Stimulated activated CD4-positive, alpha-beta T cell treated with anti-CD3 and anti-CD28 coated beads, Interleukin-12 subunit alpha, Interleukin-12 subunit beta, amount 100 ng/mL, for 24 hours (primary cell): ENCODE data around the gene MRPL58.
A peak's percentile ranks its signal among the peaks of the same experiment; 100 is the strongest.
"Not testable (repeated sequence)": the region's sequence is repeated elsewhere in the genome, so short reads cannot be mapped to it uniquely, and the experiment has no call there.

Experiments used
- DNase-seq, 2 experiments: peaks; one replicate each; pipeline ENCODE4 v3.0.0-alpha.2; 2020; ENCODE audit warnings: low read depth in 2 of 2

The MRPL58 gene

DNA sequence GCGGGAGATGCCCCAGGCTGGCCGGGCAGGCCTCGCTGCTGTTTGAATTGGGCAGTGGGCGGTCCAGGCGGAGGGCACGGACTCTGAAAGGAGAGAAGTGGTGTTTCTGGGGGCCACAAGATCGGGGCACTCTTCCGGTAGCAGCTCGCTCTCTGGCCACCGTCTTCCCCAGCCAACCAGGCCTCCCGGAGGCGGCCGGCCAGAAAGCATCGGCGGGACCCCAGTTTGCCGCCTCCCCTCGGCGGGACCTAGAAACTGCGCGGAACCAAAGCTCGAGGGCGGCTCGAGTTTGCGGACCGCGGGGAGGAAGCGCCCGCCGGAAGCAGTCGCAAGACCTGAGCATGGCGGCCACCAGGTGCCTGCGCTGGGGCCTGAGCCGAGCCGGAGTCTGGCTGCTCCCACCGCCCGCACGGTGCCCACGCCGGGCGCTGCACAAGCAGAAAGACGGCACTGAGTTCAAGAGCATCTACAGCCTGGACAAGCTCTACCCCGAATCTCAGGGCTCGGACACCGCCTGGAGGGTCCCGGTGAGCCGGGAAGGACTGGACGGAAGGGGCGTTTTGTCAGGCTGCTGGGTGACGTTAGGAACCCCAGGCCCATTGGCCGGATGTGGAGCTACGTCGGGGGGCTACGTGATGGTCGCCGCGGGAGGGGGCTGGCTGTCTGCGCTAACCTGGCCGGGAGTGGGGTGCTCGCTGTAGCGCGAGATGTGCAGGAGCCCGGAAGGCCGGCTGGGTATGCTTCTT lies at the start of gene MRPL58:
MRPL58 (plus strand) TSS at position 325 of the 746 bp plus-strand sequence; CDS start at position 342, 17 bp downstream.
- peak; percentile 65 to 73 for DNase-seq

DNA sequence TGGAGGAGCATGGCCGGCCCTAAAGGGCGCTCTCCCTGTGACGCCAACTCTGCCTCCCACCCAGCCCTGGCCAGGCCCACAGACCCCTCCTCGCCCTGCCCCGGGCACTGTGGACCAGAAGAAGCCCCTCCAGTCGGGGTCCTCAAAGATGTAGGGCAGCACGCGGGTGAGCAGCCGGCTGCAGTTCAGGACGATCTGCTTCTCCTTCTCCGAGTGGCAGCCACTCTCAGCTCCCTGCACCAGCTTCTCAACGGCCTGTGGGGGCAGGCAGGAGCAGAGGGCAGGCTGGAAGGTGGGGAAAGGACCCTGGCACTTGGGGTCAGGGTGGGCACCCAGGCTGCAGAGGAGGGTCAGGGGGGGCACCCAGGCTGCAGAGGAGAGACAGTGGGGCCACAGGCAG lies 48.8 kb upstream of the MRPL58 start:
- no peak for DNase-seq

DNA sequence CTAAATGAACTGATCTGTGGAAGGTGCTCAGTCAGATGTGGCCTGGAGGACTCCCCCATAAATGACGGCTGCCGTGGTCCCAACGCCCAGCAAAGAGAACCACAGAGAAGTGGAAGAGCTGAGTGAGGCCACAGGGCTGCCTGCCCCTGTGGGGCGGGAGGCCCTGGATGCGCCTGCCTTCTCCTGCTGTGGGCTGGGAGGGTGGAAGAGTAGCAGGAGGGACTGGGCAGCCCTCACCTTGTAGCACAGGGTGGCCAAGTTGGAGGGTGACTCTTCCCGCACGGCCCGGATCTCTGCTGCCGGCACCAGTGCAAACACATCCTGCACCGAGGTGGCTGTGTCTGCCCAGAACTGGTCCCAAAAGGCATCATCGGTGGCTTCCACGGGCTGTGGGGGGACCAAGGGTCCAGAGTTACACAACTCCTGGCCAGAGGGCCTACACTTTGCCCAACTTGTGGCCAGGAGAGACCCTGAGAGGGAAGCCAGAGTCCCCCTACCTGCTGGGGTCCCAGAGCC lies 48.2 kb upstream of the MRPL58 start:
- DNase-seq, result no peak

DNA sequence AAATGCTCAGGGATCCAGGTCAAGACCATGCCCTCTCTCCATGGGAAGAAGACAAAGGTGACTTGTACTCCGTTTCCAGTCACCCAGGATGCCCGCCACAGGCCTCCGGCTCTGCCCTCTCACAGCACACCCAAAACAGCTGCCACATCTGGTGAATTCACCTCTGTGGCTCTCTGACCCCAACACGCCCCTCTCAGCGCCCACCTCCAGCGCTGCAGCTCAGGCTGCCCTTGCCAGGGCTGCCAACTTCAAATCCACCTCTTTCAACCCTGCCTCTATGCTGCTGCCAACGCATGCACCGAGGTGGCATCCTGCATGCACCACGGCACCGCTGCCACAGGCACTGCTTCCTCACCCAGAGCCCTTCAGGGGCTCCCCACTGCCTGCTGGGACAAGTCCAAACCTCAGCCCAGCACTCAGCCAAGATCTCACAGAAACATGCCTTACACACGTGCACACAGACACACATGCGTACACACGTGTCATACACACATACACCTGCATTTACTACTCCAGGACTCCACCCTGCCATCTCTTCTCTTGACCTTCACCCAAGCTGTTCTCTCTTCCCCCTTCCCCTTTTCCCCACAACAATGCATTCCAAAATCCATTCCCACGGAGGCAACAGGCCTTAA lies 47.4 kb upstream of the MRPL58 start:
- DNase-seq, result no peak

DNA sequence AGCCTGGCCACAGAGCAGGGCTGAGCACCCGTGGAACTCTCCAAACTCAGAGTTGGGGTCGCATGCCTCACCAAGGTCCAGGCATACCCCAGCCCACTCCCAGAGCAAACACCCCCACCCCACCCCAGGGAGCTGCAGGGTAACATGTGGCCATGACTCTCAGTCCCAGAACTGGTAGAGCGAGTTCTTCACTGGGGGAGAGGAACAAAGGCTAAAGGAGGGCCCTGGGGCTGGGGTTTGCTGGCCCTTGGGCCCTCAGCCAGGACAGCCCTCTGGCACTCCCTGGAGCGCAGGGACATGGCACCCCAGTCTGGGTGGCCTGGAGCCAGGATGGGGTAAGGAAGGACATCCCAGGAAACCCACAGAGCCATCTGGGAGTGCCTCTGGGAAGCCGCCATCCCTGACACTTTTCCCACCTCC lies 44.1 kb upstream of the MRPL58 start:
- no peak for DNase-seq

DNA sequence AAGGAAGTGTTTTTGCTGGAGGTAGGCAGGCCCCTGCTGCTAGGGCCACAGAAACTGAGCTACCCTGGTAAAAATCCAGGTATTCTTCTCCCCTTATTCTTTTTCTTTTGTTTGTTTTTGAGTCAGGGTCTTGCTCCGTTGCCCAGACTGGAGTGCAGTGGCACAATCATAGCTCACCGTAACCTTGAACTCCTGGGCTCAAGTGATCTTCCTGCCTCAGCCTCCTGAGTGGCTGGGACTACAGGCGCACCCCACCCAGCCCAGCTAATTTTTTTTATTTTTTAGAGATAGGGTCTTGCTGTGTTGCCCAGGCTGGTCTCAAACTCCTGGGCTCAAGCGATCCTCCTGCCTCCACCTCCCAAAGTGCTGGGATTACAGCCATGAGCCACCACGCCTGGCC lies 43.0 kb upstream of the MRPL58 start:
- not testable (repeated sequence) for DNase-seq

DNA sequence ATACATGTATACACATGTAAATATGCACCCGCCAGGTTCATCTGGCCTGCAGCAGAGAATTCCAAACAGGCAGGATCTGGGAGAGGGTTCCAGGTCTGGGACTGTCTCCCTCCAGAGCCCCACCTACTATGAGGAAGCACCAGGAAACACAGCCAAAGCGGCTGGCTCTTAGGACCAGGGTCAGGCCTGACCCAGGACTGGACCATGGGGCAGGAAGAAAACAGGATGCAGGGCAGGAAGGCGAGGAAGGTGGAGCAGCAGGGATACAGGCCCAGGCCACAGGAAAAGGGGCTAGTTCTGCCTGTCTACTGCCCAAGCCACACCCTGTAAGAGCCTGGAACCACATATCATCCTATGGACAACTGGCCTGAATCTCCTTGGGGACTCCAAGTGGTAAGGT lies 42.1 kb upstream of the MRPL58 start:
- DNase-seq, result no peak

DNA sequence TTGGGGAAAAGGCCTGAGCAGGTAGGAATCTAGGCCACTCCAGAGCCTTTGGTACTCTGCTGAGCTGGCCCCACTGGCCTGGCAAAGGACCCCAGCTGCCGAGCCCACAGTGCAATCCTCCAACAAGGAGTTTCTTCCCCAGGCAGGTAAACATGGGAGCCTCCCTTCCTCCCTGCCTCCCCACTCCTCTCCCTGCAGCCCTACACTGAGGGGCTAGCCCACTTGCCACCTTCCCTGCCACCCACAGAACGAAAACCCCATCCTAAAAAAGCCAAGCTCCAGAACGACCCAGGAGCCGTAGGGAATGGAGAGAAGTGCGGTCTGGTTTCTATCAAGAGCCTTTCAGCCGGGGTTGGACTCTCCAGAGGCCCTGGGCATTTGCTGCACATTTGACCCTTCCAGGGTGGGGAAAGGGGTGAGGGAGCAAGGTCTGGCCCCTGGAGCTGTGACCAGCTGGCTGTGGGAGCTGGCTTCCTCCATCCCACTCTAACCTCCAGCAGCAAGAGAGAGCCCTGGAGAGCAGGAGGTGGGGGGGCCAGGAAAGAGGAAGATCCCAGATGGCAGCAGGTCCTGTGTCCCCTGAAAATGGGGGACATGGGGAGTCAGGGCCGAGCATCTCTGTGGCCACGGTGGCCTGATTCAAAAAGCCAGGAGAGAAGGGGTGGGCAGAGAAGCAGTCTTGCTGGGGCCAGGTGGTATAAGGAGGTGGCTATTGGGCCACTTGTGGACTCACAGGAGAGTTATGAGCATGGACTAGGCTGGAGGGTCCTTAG lies 41.2 kb upstream of the MRPL58 start:
- no peak for DNase-seq

DNA sequence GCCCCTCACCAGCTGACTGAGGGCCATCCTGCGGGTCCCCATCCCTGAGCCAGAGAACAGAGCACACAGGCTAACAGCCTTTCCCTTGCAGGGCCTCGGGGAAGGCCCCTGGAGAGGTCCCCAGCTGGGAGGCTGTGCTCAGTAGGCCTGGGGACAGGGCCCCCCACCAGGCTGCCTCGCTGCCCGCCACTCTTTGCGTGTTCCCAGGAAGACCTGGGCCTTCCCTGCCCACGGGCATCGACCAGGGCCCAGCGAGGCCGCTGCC lies 40.7 kb upstream of the MRPL58 start:
- no peak for DNase-seq

DNA sequence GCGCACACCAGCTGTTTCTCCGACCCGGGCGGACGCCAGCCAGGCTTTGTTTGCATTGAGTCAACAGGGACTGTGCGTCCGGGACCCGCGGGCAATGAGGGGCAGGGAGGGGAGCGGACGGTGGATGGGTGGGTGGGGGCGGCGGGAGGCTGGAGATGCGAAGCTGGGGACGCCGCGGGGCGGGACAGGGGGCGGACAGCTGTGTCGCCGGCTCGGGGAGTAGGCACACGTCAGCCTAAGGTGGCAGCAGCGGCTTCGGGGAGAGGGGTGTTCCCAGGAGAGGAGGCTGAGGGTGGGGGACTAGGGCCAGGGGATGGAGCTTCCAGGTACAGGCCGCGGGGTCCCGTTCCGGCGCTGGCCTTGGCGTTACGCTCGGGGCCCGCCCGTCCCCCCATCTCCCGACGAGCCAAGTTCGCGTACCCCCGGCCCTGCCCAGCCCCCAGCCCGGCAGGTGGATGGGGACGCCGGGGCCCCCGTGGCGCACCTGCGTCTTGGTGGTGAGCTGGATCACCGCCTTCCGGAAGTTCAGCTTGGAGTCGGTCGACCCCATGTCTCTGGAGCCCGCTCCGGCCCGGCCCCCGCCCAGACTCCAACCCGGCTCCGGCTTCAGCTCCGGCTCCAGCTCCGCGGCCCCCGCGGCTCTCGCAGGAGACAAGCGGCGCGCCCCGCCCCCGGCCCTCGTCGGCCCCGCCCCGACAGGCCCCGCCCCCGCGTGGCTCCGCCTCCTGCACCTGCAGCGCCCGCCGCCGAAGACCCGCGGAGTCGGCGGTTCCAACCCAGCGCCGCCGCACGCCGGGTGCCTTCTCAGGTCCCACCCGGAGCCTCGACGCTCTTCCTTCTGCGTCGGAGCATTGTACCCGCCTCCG lies 40.1 kb upstream of the MRPL58 start, which contains the start of gene HID1:
HID1 (minus strand) TSS at position 653 of the 866 bp plus-strand sequence; CDS start at position 550, 103 bp downstream.
- DNase-seq, result peak; percentile 59 to 65

DNA sequence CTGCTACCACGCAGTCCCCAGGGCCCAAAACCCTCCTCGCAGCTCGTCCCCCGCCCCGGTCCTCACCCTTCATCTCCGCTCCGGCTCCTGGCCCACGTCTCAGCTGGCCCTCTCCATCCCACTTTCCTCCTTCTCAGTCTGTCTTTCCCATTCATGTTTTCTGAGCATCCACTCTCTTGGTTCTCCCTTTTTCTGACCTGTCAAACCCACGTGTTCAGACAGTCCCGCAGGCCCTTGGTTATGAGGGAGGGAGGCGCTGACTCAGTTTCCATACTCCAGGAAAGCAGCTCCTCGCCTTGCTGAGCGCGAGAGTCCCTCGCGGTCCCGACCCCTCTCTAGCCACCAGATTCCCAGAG lies 39.5 kb upstream of the MRPL58 start:
- DNase-seq, result no peak

DNA sequence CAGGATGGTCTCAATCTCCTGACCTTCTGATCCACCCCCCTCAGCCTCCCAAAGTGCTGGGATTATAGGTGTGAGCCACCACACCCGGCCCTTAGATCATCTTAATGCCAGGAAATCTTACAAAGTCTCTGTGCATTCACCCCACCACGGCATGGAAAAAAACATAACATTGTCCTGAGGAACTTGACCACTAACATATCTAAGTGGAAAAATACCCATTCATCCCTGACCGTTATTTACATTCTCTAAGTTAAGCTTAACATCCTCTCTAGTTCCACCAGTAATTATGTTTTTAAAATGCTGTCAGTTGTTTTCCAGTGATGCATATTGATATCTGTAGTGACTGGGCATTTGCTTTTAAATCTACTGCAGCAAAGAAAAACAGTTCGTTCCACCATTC lies 36.5 kb upstream of the MRPL58 start:
- no peak for DNase-seq

DNA sequence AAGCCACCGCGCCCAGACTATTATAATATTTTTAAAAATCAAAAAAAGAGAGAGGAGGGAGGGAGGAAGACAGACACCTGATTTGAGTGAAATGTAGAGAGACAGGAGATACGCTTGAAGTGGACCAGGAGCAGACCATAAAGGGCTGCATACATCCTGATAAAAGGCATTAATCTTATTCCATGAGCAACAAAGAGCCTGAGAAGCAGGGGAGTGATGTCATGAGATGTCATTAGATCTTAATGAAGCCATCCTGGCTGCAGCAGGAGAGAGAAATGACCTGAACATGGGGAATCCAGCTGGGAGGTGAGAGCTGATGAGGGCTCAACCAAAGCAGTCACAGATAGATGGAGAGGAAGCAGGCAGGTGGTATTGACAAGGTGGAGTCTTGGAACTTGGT lies 34.7 kb upstream of the MRPL58 start:
- no peak for DNase-seq

DNA sequence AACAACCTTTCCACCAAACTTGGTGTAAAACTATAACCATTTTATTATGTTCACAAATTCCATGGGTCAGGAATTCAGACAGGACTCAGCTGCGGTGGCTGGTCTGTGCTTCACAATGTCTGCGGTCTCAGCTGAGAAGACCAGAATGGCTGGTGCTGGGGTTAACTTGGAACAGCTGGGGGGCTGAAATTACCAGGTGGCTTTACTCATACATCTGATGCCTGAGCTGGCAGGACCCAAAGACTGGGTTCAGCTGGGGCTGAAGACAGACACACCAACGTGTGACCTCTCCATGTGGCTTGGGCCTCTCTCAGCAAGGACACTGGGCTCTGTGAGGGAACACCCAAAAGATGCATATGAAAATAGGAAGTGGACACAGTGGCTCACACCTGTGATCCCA lies 34.2 kb upstream of the MRPL58 start:
- no peak for DNase-seq

DNA sequence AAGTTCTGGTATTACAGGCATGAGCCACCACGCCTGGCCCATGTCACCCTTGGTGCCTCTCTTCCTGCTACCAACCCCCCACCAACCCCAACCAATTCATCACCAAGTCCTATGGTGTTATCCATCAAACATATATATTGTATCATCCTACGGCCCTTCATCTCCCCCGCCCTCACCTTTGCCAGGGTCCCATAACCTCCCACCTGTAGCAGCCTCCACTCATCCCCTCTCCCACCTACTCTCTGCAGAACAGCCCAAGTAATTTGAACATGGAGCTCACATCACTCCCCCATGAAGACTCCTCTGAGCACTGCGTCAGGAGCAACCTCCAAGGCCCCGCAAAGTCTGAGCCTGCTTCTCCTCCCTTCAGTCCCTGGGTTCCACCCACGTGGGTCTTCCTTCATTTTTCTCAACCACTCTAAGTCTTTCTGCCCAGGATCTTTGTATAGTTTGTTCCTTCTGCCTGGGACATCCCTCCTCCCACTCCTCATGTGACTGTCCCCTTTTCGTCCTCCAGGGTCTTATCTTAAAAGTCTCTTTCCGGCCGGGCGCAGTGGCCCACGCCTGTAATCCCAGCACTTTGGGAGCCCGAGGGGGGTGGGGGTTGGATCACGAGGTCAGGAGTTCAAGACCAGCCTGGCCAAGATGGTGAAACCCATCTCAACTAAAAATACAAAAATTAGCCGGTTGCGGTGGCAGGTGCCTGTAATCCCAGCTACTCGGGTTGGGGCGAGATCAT lies 32.9 kb upstream of the MRPL58 start:
- no peak for DNase-seq

DNA sequence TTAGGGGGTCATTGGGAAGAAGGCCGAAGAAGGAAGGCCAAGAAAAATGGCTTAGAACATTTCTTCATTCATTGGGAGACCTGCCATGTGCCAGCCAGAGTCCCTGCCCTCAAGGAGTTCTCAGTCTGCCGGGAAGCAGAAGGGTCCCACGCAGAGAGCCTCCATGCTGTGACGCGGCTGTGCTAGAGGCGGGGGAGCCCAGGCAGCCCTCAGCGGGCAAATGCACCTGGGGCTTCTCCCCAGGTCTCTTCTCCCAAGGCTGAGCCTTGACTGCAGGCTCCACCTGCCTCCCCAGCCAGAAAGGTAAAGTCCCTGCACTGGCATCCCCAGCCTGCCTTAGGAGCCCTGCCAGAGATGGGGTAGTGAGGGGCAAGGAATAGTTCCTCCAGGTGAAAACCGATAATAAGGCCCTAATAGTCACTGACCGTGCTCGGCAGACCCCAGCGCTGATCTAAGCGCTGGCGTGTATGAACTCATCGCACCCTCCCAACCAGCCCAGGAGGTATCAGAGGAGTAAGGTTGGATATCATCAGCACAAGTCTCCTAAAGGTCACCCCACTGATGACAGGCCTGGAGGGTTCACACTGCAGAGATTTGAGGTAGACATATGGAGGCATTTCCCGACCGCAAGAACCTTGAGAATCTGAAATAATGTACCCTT lies 31.0 kb upstream of the MRPL58 start:
- no peak for DNase-seq

DNA sequence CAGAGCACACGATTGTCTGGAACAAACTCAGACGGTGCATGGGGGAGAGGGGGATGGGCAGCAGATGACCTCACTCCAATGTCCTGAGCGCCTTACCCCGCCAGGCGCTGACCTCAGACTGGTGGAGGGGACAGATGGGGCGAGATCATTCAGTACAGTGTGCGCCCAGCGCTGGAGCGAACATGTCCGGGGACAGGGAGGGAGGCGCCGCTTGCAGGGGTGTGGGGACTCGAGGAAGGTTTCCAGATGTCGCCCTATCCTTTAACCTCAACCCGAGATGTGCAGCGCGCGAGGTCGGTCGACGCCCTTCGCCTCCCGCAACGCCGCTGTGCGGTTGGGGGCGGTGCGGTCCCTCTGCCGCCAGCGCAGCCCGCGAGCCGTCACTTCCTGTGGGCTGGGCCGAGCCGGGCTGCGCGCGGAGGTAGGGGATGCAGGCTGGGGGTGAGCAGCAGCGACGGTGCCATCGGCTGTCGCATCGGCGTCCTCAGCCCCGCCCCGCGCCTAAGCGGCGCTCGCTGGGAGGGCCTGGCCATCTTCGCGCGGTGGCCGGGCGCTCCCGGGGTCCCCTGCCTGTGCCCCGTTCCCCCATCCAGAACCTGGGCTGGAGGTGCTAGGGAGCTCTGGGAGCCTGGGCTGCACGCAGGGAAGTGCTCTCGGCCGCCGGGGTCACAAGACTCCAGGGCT lies 30.3 kb upstream of the MRPL58 start:
- DNase-seq, result peak; percentile 48 to 68

DNA sequence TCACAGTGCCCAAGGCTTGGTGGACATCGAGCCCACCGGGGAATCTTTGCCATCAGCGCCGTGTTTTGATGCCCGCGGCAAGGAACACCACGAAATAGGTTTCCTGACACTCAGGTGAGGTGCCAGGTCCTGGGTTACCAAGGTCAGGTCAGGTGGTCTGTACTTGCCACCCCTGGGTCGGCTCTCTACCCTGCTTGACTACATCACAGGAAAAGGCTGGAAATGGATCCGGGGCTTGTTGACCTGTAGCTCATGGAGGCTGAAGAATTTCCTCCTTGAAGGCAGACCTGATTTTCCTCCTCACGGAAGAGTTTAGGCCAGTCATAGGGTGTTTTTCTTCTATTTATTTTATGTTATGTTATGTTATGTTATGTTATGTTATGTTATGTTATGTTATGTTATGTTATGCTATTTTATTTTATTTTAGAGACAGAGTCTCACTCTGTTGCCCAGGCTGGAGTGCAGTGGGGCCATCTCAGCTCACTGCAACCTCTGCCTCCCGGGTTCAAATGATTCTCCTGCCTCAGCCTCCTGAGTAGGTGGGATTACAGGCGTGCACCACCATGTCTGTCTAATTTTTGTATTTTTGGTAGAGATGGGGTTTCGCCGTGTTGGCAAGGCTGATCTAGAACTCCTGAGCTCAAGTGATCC lies 29.7 kb upstream of the MRPL58 start:
- DNase-seq, result not testable (repeated sequence)

DNA sequence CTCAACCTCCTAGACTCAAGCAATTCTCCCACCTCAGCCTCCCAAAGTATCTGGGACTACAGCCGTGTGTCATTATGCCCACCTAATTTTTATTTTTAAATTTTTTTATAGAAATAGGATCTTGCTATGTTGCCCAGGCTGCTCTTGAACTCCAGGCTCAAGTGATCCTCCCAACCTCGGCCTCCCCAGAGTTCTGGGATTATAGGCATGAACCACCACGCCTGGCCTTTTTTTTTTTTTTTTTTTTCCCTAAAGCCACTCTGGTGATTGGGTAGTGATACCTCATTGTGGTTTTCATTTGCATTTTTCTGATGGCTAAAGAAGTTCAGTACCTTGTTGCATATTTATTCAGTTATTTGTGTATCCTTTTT lies 26.3 kb upstream of the MRPL58 start:
- DNase-seq, result no peak
